Spinal cord (tissue), 10 donors: ENCODE data around the gene ANGPTL4. TPM values are rescaled to one million over a fixed set of nuclear protein-coding genes. Genes with fewer than 3 reads are reported as not detected.
"Not testable (repeated sequence)": the region's sequence is repeated elsewhere in the genome, so short reads cannot be mapped to it uniquely, and the experiment has no call there.

Experiments used
- DNase-seq, 6 donors: peaks; one replicate each; pipeline versions ENCODE4 v3.0.0 to v3.0.0-alpha.2; 2013 to 2015; ENCODE audit warnings: low spot score in 6 of 6, low read depth in 4 of 6
- H3K27ac ChIP-seq: one replicate; pipeline ENCODE4 v1.5.1; 2013; ENCODE audit warnings: low read depth, low read length, control low read depth
- H3K27me3 ChIP-seq: one replicate; pipeline ENCODE4 v1.6.1; 2013; ENCODE audit warnings: low read length; ENCODE audit not compliant: control insufficient read depth, insufficient read depth
- H3K36me3 ChIP-seq: one replicate; pipeline ENCODE4 v1.6.1; 2013; ENCODE audit warnings: low read length; ENCODE audit not compliant: control insufficient read depth, insufficient read depth
- H3K4me1 ChIP-seq: one replicate; pipeline ENCODE4 v1.6.1; 2013; ENCODE audit warnings: low read length; ENCODE audit not compliant: control insufficient read depth, insufficient read depth
- H3K4me3 ChIP-seq: one replicate; pipeline ENCODE4 v1.5.1; 2013; ENCODE audit warnings: low read depth, low read length, control low read depth
- H3K9me3 ChIP-seq: one replicate; pipeline ENCODE4 v1.6.1; 2013; ENCODE audit warnings: low read length; ENCODE audit not compliant: control insufficient read depth, insufficient read depth
- WGBS: methylation state at CpG from one replicate; pipeline ENCODE4 v1.1.5; 2013; ENCODE audit warnings: missing lambda C conversion rate; ENCODE audit not compliant: insufficient coverage; 5-methylcytosine and 5-hydroxymethylcytosine counted together
- polyA plus RNA-seq, 2 donors: library from polyadenylated mRNA; unstranded; fragments of 120-200 nt; gene quantifications; one replicate each; pipeline ENCODE4 v1.2.1, GENCODE V29; 2013; ENCODE audit not compliant: insufficient read length in 2 of 2
- small RNA-seq: library from RNA; depleted of rRNA; stranded (forward); fragments of <200 nt; gene quantifications from one replicate; pipeline ENCODE3, GENCODE V24; 2014; ENCODE audit warnings: low replicate concordance
- total RNA-seq, 2 donors: library from RNA; depleted of rRNA in 1 of 2; stranded (reverse); fragments of 120-200 nt in 1 of 2; fragments of >200 nt in 1 of 2; gene quantifications; one replicate each; pipeline versions ENCODE4 v1.2.3 to v1.2.4, GENCODE V29; 2013 to 2014
- donor health status: healthy.

The ANGPTL4 gene
- total and polyA plus RNA-seq, 4 donors = 2.1 to 11.8 (median 6.2) TPM

DNA sequence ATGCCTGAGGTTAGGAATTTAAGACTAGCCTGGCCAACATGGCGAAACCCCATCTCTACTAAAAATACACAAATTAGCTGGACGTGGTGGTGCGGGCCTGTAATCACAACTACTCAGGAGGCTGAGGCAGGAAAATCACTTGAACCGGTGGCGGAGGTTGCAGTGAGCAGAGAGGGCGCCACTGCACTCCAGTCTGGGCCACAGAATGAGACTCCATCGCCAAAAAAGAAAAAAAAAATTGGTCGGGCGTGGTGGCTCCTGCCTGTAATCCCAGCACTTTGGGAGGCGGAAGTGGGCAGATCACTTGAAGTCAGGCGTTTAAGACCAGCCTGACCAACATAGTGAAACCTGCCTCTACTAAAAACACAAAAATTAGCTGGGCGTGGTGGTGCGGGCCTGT is 46.8 kb downstream of the ANGPTL4 start:
- not testable (repeated sequence) for H3K9me3 ChIP-seq, H3K4me3 ChIP-seq, H3K36me3 ChIP-seq, DNase-seq, H3K27me3 ChIP-seq, H3K27ac ChIP-seq
- H3K4me1 ChIP-seq = peaks cover 19% of the 10 kb centered on the region
- 88% methylated on average over 13 of the region's 13 CpGs for WGBS

DNA sequence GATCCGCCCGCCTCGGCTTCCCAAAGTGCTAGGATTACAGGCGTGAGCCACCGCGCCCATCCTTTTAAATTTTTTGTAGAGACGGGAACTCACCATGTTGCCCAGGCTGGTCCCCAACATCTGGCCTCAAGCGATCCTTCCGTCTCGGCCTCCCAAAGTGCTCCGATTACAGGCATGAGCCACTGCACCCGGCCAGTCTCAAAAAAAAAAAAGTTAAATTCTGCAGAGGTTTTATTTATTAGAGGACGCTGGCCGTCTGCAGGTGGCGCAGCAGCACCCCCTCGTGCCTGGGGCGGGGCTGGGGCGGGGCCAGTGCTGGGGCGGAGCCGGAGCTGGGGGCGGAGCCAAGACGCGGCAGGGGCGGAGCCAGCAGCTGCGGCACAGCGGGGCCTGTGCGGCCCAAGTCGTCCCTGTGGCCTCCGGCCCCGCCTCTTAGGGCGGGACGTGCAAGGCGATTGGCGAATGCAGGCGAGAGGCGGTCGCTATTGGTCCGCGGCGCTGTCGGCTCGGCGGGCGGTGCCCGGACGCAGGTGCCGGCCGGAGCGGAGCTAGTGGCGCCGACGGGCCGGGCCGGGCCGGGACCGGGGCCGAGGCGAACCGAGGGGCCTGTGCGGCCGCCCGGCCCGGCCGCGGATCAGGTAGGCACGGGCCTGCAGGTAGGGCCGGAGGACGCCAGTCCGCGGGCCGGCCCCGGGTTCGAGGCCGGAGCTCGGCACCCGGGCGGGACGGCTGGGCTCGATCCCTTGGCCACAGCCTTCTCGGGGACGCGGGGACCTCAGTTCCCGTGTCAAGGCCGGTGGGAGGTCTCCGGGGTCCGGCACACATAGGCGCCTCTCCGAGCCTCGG is 49.1 kb downstream of the ANGPTL4 start, which contains the start of gene MARCHF2:
MARCHF2 (plus strand) TSS at position 523 of the 846 bp plus-strand sequence. CDS start 8,536 bp downstream, outside the sequence.
- Histone ChIP-seq H3K27me3 (no peaks in the 10 kb centered on the region), H3K36me3 (peaks cover 1% of the 10 kb centered on the region), H3K4me1 (peaks cover 20% of the 10 kb centered on the region), H3K4me3 (peak within 1 kb of the TSS; percentile 38), H3K27ac (no peak within 1 kb of the TSS), H3K9me3 (no peaks in the 10 kb centered on the region)
- WGBS = 4% methylated on average over 85 of the region's 89 CpGs
- peak; percentile 80 to 98 (median 92) for DNase-seq

DNA sequence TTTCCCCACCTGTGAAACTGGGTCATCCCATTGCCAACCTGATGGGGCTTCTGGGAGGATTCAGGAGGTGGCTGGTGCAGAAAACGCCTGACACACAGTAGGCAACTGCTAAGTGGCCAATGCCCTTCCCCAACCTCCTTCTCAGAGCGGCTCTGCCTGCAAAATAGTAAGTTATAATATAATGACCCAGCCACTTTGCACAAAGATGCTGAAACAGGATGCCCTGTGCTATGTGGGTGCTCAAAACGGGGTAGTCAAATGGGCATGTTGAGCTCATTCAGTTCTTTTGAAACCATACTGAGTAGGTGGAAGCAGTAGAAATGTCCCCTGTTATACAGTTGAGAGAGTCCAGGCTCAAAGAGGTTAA is 49.7 kb downstream of the ANGPTL4 start:
- peak in 1 of 6 donors; percentile 9 for DNase-seq

DNA sequence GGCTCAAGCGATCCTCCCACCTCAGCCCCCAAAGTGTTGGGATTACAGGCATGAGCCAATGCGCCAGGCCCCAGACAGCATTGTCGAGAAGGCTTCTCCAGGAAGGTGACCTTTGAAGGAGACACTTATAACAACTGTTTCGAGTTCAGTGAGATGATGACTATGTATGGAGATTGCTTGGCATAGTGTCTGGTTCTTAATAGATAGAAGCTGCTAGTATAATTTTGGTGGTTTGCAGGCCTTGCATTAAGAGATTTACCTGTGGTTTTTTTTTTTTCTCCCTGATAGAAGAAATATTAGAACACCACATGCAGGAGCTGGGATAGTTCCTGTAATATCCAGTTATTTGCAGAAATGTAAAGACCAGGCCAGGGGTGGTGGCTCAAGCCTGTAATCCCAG is 52.8 kb downstream of the ANGPTL4 start:
- 67% methylated on average over 3 of the region's 4 CpGs for WGBS
- Histone ChIP-seq H3K27me3 (no peaks in the 10 kb centered on the region), H3K4me1 (peaks cover 20% of the 10 kb centered on the region), H3K27ac (no peak overlapping the region), H3K4me3 (no peak overlapping the region), H3K36me3 (peaks cover 12% of the 10 kb centered on the region), H3K9me3 (no peaks in the 10 kb centered on the region)
- no peak for DNase-seq

More for the DNA sequence above, 49.7 kb downstream of the ANGPTL4 start:
- no CpG with 5 or more reads among the region's 3 CpGs for WGBS
- H3K27ac ChIP-seq = no peak overlapping the region
- H3K27me3 ChIP-seq = no peaks in the 10 kb centered on the region
- peaks cover 5% of the 10 kb centered on the region for H3K36me3 ChIP-seq
- peaks cover 20% of the 10 kb centered on the region for H3K4me1 ChIP-seq
- peak overlapping the region; percentile 38 for H3K4me3 ChIP-seq
- H3K9me3 ChIP-seq = no peaks in the 10 kb centered on the region

DNA sequence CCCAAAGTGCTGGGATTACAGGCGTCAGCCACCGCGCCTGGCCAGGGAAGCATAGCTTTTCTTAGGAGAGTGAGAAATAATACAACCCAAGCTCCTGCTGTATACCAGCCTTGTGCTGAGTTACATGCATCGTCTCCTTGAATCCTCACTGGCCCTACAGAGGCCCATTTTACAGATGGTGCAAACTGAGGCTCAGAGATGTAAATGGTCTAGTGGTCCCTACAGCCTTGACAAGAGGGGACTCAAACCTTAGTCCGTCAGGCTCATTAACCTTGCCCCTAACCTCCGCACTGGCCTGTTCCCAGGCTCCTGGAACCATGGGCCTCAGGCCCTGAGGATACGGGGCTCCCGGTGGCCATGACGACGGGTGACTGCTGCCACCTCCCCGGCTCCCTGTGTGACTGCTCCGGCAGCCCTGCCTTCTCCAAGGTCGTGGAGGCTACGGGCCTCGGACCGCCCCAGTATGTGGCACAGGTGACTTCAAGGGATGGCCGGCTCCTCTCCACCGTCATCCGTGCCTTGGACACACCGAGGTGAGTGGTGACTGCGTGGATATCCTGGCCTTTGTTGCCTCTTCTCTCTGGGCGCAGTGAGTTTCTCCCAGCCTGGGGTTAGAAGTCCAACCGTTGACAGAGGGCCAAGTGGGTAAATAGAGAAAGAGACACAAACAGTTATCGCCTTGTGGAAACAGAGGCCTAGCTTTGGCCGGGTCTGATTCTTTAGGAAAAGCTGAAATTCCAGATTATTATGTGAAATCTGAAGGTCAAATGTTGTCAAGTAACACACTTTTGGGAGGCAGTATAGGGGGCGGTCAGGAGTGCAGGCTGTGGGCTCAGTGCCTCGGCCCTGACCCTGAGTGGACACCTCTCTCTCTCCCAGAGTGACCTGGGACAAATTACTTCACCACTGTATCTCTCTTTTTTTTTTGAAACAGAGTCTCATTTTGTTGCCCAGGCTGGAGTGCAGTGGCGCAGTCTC is 57.8 kb downstream of the ANGPTL4 start:
- H3K9me3 ChIP-seq = no peaks in the 10 kb centered on the region
- no peak overlapping the region for H3K4me3 ChIP-seq
- no peak for DNase-seq
- H3K36me3 ChIP-seq = peaks cover 36% of the 10 kb centered on the region
- no peaks in the 10 kb centered on the region for H3K4me1 ChIP-seq
- 94% methylated on average over 23 of the region's 28 CpGs for WGBS
- no peak overlapping the region for H3K27ac ChIP-seq
- no peaks in the 10 kb centered on the region for H3K27me3 ChIP-seq

DNA sequence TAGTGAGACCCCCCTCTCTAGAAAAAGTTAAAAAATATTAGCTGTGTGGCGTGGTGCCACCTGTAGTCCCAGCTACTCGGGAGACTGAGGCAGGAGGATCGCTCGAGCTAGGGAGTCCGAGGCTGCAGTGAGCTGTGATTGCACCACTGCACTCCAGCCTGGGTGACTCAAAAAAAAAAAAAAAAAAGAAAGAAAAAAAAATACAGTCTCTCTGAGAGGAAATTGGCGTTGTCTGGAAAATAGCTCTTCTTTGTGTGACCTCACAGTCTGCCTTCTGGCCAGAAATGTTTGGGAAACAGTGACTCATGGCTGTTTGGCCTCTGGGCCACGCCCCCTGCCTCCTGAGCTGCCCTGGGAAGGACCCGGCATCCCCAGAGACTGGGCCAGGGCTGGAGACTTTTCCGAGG is 59.9 kb downstream of the ANGPTL4 start:
- no peaks in the 10 kb centered on the region for H3K4me1 ChIP-seq
- H3K27me3 ChIP-seq = no peaks in the 10 kb centered on the region
- DNase-seq = peak in 1 of 6 donors; percentile 69
- H3K4me3 ChIP-seq = no peak overlapping the region
- H3K27ac ChIP-seq = peak overlapping the region; percentile 43
- H3K36me3 ChIP-seq = peaks cover 36% of the 10 kb centered on the region
- WGBS = 85% methylated on average over 9 of the region's 9 CpGs
- H3K9me3 ChIP-seq = no peaks in the 10 kb centered on the region

Small RNA genes within 50 kb of the gene (small RNA-seq; reads per million reads assigned to genes)
- gene MIR4999 = 0.20 reads per million, percentile 6 among the genes with 10 or more reads in this experiment

Other genes starting within 250 kb of the ANGPTL4 start
- 1 to 10 TPM; 7.5 to 9.0 TPM for gene FBN3, start 214.6 kb upstream of the ANGPTL4 start, total RNA-seq
- 10 to 100 TPM; 20.0 to 31.7 TPM for gene FBN3, start 214.6 kb upstream of the ANGPTL4 start, polyA plus RNA-seq
- 10 to 100 TPM; 40.8 to 46.1 TPM for gene CERS4, start 154.8 kb upstream of the ANGPTL4 start, total RNA-seq
- gene CERS4, start 154.8 kb upstream of the ANGPTL4 start, polyA plus RNA-seq = 10 to 100 TPM; 50.6 to 62.2 TPM
- gene CD320, start 55.8 kb upstream of the ANGPTL4 start, total RNA-seq = 10 to 100 TPM; 15.5 to 33.1 TPM
- gene CD320, start 55.8 kb upstream of the ANGPTL4 start, polyA plus RNA-seq = 10 to 100 TPM; 68.0 to 69.4 TPM
- gene NDUFA7, start 42.8 kb upstream of the ANGPTL4 start, total RNA-seq = 10 to 100 TPM; 22.3 to 92.6 TPM
- gene NDUFA7, start 42.8 kb upstream of the ANGPTL4 start, polyA plus RNA-seq = 10 to 100 TPM; 56.8 to 59.7 TPM
- 100 to 1,000 TPM; 247 to 923 TPM for gene RPS28, start 42.7 kb upstream of the ANGPTL4 start, total RNA-seq
- gene RPS28, start 42.7 kb upstream of the ANGPTL4 start, polyA plus RNA-seq = 100 to 1,000 TPM; 344 to 361 TPM
- gene KANK3, start 20.9 kb upstream of the ANGPTL4 start, total RNA-seq = 10 to 100 TPM in 1 of 2 donors, 1 to 10 TPM in 1; 4.3 to 13.7 TPM
- 10 to 100 TPM; 11.7 to 14.4 TPM for gene KANK3, start 20.9 kb upstream of the ANGPTL4 start, polyA plus RNA-seq
- 100 to 1,000 TPM in 1 of 2 donors, 10 to 100 TPM in 1; 34.1 to 172 TPM for gene RAB11B, start 26.2 kb downstream of the ANGPTL4 start, total RNA-seq
- gene RAB11B, start 26.2 kb downstream of the ANGPTL4 start, polyA plus RNA-seq = 100 to 1,000 TPM; 307 to 318 TPM
- 10 to 100 TPM; 44.1 to 54.2 TPM for gene MARCHF2, start 49.1 kb downstream of the ANGPTL4 start, total RNA-seq
- 10 to 100 TPM; 60.7 to 61.7 TPM for gene MARCHF2, start 49.1 kb downstream of the ANGPTL4 start, polyA plus RNA-seq
- gene HNRNPM, start 80.8 kb downstream of the ANGPTL4 start, total RNA-seq = 10 to 100 TPM; 54.8 to 69.2 TPM
- gene HNRNPM, start 80.8 kb downstream of the ANGPTL4 start, polyA plus RNA-seq = 100 to 1,000 TPM; 230 to 258 TPM
- 1 to 10 TPM in 1 of 2 donors, under 1 TPM in 1; 0.94 to 1.6 TPM for gene PRAM1, start 138.5 kb downstream of the ANGPTL4 start, total RNA-seq
- 1 to 10 TPM; 3.5 to 4.0 TPM for gene PRAM1, start 138.5 kb downstream of the ANGPTL4 start, polyA plus RNA-seq
- 1 to 10 TPM; 5.4 to 5.6 TPM for gene ZNF414, start 150.0 kb downstream of the ANGPTL4 start, total RNA-seq
- gene ZNF414, start 150.0 kb downstream of the ANGPTL4 start, polyA plus RNA-seq = 10 to 100 TPM; 36.7 to 51.0 TPM
- gene MYO1F, start 213.3 kb downstream of the ANGPTL4 start, total RNA-seq = 10 to 100 TPM in 1 of 2 donors, 1 to 10 TPM in 1; 4.5 to 12.9 TPM
- 10 to 100 TPM; 10.2 to 19.3 TPM for gene MYO1F, start 213.3 kb downstream of the ANGPTL4 start, polyA plus RNA-seq
- 10 to 100 TPM; 32.2 to 98.6 TPM for gene ADAMTS10, start 246.6 kb downstream of the ANGPTL4 start, total RNA-seq
- gene ADAMTS10, start 246.6 kb downstream of the ANGPTL4 start, polyA plus RNA-seq = 100 to 1,000 TPM in 1 of 2 donors, 10 to 100 TPM in 1; 68.5 to 115 TPM